ENCODE results near the gene PAWR.

PAWR gene, protein sequence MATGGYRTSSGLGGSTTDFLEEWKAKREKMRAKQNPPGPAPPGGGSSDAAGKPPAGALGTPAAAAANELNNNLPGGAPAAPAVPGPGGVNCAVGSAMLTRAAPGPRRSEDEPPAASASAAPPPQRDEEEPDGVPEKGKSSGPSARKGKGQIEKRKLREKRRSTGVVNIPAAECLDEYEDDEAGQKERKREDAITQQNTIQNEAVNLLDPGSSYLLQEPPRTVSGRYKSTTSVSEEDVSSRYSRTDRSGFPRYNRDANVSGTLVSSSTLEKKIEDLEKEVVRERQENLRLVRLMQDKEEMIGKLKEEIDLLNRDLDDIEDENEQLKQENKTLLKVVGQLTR

DNA sequence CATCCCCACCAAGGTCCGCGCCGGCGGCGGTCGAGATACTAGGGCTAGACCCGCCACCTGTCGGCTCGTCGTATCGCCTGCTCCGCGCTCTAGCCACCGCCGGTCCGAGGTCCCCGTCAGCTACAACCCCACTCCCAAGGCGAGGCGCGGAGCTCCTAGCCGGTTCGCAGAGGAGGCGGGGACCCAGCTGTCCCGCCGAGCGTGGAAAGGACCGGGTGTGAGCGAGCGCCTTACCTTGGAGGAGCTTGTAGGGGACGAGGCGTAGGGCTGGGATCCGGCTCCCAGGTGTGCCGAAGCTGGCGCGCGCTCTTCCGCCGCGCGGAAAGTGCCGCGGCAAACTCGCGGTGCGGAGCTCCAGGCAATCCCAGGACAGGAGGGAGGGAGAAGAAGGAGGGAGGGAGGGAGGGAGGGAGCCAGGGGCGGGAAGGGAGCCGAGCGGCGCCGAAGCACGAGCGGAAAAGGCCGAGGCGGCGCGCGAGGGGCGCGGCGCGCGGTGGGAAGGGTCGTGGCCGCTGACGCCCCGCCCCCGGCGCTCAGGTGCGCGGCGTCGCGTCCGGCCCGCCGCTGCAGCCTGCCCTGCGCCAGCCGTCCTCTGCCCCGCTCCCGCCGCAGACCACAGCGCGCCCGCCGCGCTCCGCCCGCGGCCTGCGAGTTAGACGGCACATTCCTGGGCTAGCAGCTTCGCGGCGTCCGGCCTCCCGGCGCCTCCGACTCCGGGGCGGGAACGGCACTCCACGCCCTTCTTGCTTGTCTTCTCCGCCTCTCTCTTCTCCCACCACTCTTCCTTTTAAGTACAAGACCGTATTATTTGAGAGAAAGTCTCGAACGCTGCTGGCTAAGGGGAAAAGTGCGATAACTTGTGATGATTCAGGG lies at the start of gene PAWR:
Gene PAWR (minus strand): TSS at position 327 of the 873 bp plus-strand sequence. CDS start 720 bp downstream, outside the sequence.
- peak; percentile 97 for DNase-seq

GRCh38 chr12:79737875-79738718 lies 47.3 kb upstream of the PAWR start:
- DNase-seq: peak; percentile 74

DNA sequence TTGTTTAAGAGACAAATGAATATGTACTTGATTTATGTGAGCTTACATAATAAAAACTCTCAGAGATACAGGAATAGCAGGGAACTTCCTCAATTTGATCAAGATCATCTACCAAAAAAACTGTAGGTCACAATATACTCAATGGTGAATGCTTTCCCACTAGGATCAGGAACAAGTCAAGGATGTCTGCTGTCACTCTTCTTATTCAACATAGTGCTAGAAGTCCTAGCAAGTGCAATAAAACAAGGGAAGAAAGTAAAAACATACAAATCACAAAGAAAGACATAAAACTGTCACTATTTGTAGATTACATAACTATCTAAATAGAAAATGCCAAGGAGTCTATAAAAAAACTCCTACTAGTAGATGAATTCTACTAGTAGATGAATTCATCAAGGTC lies 41.9 kb upstream of the PAWR start:
- DNase-seq: no peak

- peak; percentile 90 for DNase-seq
These were observed 35.2 kb upstream of the PAWR start for GRCh38 chr12:79725987-79726386.

- DNase-seq: no peak
These were observed 26.2 kb upstream of the PAWR start for GRCh38 chr12:79717006-79717405.

DNA sequence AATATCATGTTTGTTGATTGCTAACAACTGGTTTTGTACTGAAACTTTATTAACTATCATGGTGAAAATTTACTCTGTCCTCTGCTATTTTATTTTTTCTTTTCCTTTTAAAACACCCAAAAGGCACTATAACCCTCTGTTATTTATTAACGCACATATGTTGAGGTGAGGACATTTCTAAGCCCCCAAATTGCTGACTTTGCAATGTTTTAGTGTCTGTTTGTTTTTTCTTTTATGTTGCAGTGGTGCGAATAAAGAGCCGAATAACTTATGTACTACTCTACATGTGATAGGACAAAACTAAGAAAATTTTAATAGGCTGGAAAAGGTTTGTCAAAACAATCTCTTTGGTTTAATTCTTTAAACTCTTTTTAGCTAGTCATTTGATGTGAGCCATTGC lies 24.5 kb upstream of the PAWR start:
- no peak for DNase-seq

DNA sequence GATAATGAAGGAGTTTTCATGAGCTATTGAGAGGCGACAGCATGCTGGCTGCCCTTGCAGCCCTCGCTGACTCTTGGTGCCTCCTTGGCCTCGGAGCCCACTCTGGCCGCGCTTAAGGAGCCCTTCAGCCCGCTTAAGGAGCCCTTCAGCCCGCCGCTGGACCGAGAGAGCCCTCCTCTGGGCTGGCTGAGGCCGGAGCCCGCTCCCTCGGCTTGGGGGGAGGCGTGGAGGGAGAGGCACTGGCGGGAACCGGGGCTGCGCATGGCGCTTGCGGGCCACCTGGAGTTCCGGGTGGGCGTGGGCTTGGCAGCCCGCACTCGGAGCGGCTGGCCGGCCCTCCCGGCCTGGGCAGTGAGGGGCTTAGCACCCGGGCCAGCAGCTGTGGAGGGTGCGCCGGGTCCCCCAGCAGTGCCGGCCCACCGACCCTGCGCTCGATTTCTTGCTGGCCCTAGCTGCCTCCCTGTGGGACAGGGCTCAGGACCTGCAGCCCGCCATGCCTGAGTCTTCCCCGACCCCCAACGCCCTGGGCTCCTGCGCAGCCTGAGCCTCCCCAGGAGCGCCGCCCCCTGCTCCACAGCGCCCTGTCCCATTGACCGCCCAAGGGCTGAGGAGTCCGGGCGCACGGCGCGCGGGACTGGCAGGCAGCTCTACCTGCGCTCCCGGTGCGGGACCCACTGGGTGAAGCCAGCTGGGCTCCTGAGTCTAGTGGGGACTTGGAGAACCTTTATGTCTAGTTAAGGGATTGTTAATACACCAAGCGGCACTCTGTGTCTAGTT lies 20.1 kb upstream of the PAWR start:
- no peak for DNase-seq

DNA sequence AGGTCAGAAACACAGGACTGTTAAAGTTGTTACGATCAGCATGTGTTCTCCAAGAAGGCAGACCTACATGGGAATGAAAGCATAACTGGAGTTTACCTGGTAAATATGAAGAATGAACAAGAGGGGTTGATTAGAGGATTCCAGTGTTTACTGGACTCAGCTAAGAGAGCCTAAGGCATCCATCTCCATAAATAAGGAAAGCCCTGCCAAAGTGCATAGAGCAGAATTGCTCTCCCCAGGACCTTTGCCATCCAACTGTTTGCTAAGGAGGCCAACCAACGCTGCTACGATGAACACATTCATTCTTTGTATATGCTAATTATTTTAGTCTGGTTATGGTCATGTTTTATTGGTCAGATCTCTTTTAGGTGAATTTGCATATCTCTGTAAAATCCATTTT lies 17.1 kb upstream of the PAWR start:
- no peak for DNase-seq

DNA sequence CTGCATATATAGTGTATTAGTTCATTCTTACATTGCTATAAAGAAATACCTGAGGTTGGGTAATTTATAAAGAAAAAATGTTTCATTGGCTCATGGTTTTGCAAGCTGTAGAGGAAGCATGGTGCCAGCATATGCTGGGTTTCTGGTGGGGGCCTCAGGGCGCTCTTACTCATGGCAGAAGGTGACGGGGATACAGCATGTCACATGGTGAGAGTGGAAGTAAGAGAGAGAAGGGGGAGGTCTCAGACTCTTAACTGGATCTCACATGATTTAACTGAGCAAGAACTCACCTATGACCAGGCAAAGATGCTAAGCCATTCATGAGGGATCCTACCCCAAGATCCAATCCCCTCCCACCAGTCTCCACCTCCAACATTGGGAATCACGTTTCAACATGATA lies 15.9 kb upstream of the PAWR start:
- DNase-seq: peak; percentile 26

DNA sequence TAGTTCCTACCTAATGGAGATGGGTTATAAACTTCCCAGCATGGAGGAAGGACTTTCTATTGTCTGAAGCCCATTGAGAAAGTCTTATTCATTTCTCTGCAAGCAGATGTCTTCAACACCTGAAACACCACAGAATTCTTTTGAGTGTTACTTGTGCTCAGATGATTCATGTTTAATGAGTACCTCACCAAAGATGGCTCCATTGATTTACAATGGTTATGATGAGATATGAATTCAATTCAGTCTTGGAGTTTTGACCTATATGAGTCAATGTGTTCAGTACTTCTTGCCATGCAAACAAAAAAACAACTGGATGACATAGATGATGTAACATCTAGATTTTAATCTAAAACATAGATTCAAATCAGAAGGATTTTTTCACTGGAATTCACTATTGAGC lies 15.4 kb upstream of the PAWR start:
- peak; percentile 26 for DNase-seq

DNA sequence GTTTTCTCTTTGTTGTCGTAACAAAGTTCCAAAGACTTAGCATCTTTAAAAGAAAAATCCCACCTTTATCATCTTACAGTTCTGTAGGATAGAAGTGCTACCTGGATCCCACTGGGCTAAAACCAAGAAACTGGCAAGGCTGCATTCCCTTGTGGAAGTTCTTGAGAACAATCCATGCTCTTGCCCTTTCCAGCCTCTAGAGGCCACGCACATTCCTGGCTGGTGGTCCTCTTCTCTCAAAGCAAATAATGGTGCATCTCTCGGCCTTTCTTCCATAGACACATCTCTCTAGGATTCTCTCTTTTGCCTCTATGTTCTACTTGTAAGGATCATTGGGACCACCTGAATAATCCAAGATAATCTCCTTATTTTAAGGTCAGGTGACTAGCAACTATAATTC lies 8.2 kb upstream of the PAWR start:
- no peak for DNase-seq

- no peak for DNase-seq
These were observed 5.7 kb upstream of the PAWR start for GRCh38 chr12:79696416-79696815.

DNA sequence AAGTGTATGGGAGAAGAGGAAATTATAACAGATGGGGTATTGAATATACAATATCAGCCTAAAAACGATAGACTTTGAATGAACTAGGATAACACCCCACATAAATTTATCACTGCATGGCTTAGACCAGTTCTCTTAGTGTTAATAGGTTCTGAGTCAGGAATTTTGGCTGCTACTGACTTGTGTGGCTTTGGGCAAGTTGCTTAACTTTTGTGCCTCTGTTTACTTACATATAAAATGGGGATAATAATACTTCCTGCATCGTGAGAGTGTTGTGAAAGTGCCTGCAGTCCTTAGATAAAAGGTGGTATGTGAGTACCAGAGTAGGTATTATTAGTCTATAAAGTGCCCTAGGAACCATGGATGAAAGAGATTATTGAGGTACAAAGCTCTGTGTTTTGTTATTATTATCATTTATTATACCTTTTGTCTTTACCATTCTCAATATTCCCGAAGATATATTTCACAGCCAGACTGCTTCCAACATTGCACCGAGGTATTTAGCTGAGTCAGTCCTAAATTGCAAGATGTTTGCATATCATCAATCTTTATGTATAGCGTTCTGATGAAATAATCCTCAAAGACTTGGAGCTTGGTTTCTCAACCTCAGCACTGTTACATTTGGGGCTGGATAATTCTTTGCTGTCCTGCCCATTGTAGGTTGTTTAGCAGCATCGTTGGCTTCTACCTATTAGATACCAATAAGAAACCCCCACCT lies 2.3 kb upstream of the PAWR start:
- DNase-seq: peak; percentile 70

GRCh38 chr12:79691511-79692248 lies 916 bp upstream of the PAWR start:
- peak; percentile 75 for DNase-seq

- DNase-seq: no peak
These were observed 574 bp downstream of the PAWR start for GRCh38 chr12:79690142-79690637.

GRCh38 chr12:79689477-79690141 lies 1.2 kb downstream of the PAWR start:
- DNase-seq: peak; percentile 51

GRCh38 chr12:79689061-79689476 lies 1.7 kb downstream of the PAWR start:
- DNase-seq: no peak

GRCh38 chr12:79688376-79689060 lies 2.2 kb downstream of the PAWR start:
- DNase-seq: peak; percentile 27

DNA sequence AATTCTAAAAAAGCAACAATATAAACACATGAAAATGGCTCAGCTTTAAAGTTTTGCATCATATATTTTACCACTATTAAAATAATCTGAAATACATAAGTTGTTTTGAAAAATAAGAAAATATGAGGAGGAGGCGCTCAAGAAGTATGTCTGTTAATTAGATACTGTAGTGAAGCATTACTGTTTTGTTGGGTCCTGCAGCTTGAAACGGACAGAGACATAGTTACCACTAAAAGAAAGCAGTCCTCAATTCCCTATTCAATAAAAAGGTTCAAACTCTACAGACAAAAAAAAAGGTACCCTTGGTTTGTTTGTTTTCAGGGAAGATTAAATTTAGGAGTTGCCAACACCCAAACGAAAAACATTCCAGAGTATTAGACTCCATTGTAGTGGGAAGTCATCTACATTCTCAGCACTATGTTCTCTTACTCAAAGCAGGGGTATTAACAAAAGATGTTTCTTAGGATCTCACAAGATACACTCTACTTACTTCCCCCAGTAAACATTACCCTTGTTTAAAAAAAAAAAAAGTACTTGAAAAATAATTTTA lies 3.0 kb downstream of the PAWR start:
- DNase-seq: peak; percentile 22
